Measurements from ENCODE around the gene TALDO1. TPM values are rescaled to one million over a fixed set of nuclear protein-coding genes. Genes with fewer than 3 reads are reported as not detected.
A peak's percentile ranks its signal among the peaks of the same experiment; 100 is the strongest.

The TALDO1 gene
- polyA plus RNA-seq, 1 donor from 2014 or later, result 156 TPM

DNA sequence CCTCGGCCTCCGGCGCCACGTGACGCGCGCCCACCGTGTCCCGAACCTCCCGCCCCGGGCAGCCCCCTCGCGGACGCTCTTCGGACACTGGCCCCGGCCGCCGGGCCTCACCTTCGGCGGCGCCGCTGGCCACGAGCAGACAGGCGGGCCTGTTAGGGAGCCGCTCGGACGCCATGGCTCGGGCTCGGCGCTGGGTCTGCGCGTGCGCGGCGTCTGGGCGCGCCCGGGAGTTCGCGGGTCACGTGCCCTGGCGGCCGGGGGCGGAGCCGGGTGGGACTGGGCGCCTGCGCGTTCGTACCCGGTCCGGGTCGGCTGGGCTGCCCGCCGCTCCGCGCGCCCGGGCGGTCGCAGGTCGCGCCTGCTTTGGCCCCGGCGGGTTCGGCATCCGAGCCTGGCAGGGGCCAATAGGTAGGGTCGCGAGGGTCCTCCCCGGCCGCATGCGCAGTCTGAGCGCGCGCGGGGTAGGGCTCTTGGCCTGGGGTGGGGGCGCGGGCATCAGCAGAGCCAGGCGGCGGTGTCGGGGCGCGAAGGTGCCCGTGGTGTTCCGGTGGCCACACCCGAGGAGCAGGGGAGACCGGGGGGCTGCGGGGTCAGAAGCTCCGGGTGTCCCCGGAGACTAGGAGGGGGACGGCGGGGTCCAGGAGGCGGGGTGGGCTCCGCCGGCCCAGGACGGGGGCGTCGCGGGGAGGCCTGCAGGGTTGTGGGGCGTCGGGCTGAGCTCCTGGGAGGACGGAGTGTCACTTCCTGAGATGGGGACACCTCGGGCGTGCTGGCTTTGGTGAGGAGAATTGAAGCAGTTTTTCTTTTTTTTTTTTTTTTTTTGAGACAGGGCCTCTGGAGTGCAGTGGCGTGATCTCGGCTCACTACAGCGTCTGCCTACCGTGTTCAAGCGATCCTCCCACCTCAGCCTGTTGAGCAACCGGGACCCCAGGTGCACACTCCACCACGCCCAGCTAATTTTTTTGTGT is 30.3 kb downstream of the TALDO1 start, which contains the start of gene GATD1:
TSS of gene GATD1 (minus strand) at position 200 of the 968 bp plus-strand sequence. CDS start at position 175, 25 bp downstream.
- H4K20me1 ChIP-seq (ENCODE audit: insufficient read depth), result peaks cover 3% of the 10 kb centered on the region
- H3K79me2 ChIP-seq (replicated peaks; ENCODE audit: insufficient read depth, low read length), result peaks cover 31% of the 10 kb centered on the region
- peak within 1 kb of the TSS; percentile 92 for H3K9ac ChIP-seq (ENCODE audit: low read length)
- H3K4me3 ChIP-seq (ENCODE audit: low read length), result peak within 1 kb of the TSS; percentile 96
- TF ChIP-seq RAD21 (conservative IDR thresholded peaks at IDR 0.05) (peak; percentile 33), EP300 (conservative IDR thresholded peaks at IDR 0.05; ENCODE audit: poor library complexity, severe bottlenecking) (no peak), TAF1 (IDR thresholded peaks at IDR 0.05; ENCODE audit: low read depth) (no peak), POLR2AphosphoS5 (IDR thresholded peaks at IDR 0.05) (peak; percentile 89), REST (IDR thresholded peaks at IDR 0.05; ENCODE audit: borderline replicate concordance) (no peak), EZH2 (IDR thresholded peaks at IDR 0.05; ENCODE audit: borderline replicate concordance, insufficient read depth, low read length, poor library complexity, severe bottlenecking) (no peak), SMC3 (conservative IDR thresholded peaks at IDR 0.05; ENCODE audit: poor library complexity) (no peak), MXI1 (conservative IDR thresholded peaks at IDR 0.05; ENCODE audit: poor library complexity, severe bottlenecking) (peak; percentile 86)
- TF ChIP-seq, protein P1, sequence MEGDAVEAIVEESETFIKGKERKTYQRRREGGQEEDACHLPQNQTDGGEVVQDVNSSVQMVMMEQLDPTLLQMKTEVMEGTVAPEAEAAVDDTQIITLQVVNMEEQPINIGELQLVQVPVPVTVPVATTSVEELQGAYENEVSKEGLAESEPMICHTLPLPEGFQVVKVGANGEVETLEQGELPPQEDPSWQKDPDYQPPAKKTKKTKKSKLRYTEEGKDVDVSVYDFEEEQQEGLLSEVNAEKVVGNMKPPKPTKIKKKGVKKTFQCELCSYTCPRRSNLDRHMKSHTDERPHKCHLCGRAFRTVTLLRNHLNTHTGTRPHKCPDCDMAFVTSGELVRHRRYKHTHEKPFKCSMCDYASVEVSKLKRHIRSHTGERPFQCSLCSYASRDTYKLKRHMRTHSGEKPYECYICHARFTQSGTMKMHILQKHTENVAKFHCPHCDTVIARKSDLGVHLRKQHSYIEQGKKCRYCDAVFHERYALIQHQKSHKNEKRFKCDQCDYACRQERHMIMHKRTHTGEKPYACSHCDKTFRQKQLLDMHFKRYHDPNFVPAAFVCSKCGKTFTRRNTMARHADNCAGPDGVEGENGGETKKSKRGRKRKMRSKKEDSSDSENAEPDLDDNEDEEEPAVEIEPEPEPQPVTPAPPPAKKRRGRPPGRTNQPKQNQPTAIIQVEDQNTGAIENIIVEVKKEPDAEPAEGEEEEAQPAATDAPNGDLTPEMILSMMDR (IDR thresholded peaks at IDR 0.05; ENCODE audit: poor library complexity, severe bottlenecking), result no peak
- no peaks in the 10 kb centered on the region for H3K9me2 ChIP-seq (ENCODE audit: insufficient read depth, low read length)
- H3K27me3 ChIP-seq (ENCODE audit: insufficient read depth, low read depth, low read length), result no peaks in the 10 kb centered on the region
- no peaks in the 10 kb centered on the region for H3K36me3 ChIP-seq (ENCODE audit: insufficient read depth, low read length)
- H3K4me2 ChIP-seq (ENCODE audit: low read length), result peak within 1 kb of the TSS; percentile 76
- H3F3A ChIP-seq (ENCODE audit: insufficient read depth, low read length, poor library complexity, severe bottlenecking), result no peaks in the 10 kb centered on the region
- peak within 1 kb of the TSS; percentile 76 for H2AFZ ChIP-seq (ENCODE audit: low read depth, low read length)
- no peaks in the 10 kb centered on the region for H3K9me3 ChIP-seq (ENCODE audit: low read length)
- peak within 1 kb of the TSS; percentile 65 for H3K27ac ChIP-seq (ENCODE audit: low read length)

DNA sequence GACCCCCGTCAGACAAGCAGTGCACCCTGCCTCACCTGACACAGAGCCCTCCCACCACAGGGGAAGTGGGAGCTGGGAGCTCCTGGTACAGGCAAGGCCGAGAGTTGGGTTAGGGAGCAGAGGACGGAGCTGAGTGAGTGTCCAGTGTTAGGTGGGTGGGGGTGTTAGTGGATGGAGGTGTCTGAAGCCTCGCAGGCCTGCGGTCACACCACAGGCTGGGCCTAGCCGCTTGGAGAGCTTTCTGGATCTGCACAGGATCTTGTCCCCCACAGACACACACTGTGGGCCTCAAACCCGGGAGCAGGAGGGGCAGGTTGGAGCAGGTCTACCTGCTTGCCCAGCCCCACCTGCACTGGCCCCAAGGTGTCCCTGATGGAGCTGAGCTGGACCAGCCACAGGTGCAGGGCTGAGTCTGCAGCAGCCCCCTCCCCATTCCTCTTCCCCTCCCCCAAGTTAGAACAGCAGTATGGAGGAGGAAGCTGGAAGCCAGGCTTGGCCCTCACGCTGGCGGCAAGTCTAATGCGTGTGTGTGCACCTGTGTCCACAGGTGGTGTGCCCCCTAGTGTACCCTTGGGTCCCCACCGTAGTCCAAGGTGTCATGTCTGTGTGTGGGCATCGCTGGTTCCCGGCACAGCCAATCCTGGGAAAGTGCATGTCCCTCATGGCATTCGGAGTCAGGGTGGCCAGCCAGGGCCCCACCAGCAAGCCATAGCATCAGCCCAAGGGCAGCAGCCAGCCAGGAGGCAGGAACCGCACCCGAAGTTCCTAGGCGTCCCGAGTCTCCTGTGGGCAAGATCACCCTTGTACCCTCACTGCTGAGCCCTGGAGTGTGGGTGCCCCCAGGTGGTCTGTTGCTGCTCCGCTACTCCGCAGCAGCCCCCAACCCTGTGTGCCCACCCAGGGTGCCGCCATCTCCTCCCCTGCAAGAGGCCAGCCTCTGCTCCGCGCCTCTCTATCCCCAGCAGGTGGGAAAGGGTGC is 32.0 kb downstream of the TALDO1 start:
- TF ChIP-seq EP300 (conservative IDR thresholded peaks at IDR 0.05; ENCODE audit: poor library complexity, severe bottlenecking), result no peak
- Histone ChIP-seq H4K20me1 (ENCODE audit: insufficient read depth) (peaks cover 3% of the 10 kb centered on the region), H2AFZ (ENCODE audit: low read depth, low read length) (no peak overlapping the region), H3K9ac (ENCODE audit: low read length) (no peak overlapping the region), H3K36me3 (ENCODE audit: insufficient read depth, low read length) (no peaks in the 10 kb centered on the region), H3K9me2 (ENCODE audit: insufficient read depth, low read length) (no peaks in the 10 kb centered on the region), H3K4me3 (ENCODE audit: low read length) (no peak overlapping the region), H3K79me2 (replicated peaks; ENCODE audit: insufficient read depth, low read length) (peaks cover 27% of the 10 kb centered on the region), H3K9me3 (ENCODE audit: low read length) (no peaks in the 10 kb centered on the region), H3K27ac (ENCODE audit: low read length) (no peak overlapping the region), H3F3A (ENCODE audit: insufficient read depth, low read length, poor library complexity, severe bottlenecking) (no peaks in the 10 kb centered on the region), H3K27me3 (ENCODE audit: insufficient read depth, low read depth, low read length) (no peaks in the 10 kb centered on the region), H3K4me2 (ENCODE audit: low read length) (no peak overlapping the region)

Measured in neural cell (in vitro differentiated cells).